Measurements from ENCODE around the gene DIPK2A. TPM values are rescaled to one million over a fixed set of nuclear protein-coding genes. Genes with fewer than 3 reads are reported as not detected.

The DIPK2A gene
- total and polyA plus RNA-seq, 2 of the 13 experiments (the other 11 are each of a cell fraction or from before 2014, with no cell fraction given) = 5.8 to 8.0 TPM

- TF ChIP-seq NRL (CRISPR knock-in tag; IDR thresholded peaks at IDR 0.05; ENCODE audit: borderline replicate concordance) (no peak), ZNF557 (CRISPR knock-in tag; IDR thresholded peaks at IDR 0.05) (no peak), MYNN (CRISPR knock-in tag; IDR thresholded peaks at IDR 0.05; ENCODE audit: low read depth) (no peak), REPIN1 (CRISPR knock-in tag; IDR thresholded peaks at IDR 0.05; ENCODE audit: borderline replicate concordance, low read depth) (no peak), ZNF333 (CRISPR knock-in tag; IDR thresholded peaks at IDR 0.05; ENCODE audit: borderline replicate concordance) (no peak), ZNF430 (CRISPR knock-in tag; IDR thresholded peaks at IDR 0.05) (0 out of 2 replicates have a peak, but pooled peaks have one; percentile 38), ZNF326 (CRISPR knock-in tag; IDR thresholded peaks at IDR 0.05; ENCODE audit: borderline replicate concordance) (no peak), KMT2A (CRISPR knock-in tag; IDR thresholded peaks at IDR 0.05) (no peak), ZNF878 (CRISPR knock-in tag; IDR thresholded peaks at IDR 0.05) (no peak), ZBTB42 (CRISPR knock-in tag; IDR thresholded peaks at IDR 0.05) (no peak), ZNF354B (CRISPR knock-in tag; IDR thresholded peaks at IDR 0.05) (no peak), YY1 (IDR thresholded peaks at IDR 0.05; ENCODE audit: insufficient read depth, insufficient replicate concordance, low read depth, low read length) (peak; percentile 15), U2AF2 (IDR thresholded peaks at IDR 0.05; ENCODE audit: low read depth, low read length) (no peak), STAT5B (CRISPR knock-in tag; IDR thresholded peaks at IDR 0.05) (no peak), ZSCAN20 (CRISPR knock-in tag; IDR thresholded peaks at IDR 0.05; ENCODE audit: borderline replicate concordance) (no peak)
- TF ChIP-seq, protein P1, sequence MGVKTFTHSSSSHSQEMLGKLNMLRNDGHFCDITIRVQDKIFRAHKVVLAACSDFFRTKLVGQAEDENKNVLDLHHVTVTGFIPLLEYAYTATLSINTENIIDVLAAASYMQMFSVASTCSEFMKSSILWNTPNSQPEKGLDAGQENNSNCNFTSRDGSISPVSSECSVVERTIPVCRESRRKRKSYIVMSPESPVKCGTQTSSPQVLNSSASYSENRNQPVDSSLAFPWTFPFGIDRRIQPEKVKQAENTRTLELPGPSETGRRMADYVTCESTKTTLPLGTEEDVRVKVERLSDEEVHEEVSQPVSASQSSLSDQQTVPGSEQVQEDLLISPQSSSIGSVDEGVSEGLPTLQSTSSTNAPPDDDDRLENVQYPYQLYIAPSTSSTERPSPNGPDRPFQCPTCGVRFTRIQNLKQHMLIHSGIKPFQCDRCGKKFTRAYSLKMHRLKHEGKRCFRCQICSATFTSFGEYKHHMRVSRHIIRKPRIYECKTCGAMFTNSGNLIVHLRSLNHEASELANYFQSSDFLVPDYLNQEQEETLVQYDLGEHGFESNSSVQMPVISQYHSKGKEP (CRISPR knock-in tag; IDR thresholded peaks at IDR 0.05) = no peak
- TF ChIP-seq, protein P2, sequence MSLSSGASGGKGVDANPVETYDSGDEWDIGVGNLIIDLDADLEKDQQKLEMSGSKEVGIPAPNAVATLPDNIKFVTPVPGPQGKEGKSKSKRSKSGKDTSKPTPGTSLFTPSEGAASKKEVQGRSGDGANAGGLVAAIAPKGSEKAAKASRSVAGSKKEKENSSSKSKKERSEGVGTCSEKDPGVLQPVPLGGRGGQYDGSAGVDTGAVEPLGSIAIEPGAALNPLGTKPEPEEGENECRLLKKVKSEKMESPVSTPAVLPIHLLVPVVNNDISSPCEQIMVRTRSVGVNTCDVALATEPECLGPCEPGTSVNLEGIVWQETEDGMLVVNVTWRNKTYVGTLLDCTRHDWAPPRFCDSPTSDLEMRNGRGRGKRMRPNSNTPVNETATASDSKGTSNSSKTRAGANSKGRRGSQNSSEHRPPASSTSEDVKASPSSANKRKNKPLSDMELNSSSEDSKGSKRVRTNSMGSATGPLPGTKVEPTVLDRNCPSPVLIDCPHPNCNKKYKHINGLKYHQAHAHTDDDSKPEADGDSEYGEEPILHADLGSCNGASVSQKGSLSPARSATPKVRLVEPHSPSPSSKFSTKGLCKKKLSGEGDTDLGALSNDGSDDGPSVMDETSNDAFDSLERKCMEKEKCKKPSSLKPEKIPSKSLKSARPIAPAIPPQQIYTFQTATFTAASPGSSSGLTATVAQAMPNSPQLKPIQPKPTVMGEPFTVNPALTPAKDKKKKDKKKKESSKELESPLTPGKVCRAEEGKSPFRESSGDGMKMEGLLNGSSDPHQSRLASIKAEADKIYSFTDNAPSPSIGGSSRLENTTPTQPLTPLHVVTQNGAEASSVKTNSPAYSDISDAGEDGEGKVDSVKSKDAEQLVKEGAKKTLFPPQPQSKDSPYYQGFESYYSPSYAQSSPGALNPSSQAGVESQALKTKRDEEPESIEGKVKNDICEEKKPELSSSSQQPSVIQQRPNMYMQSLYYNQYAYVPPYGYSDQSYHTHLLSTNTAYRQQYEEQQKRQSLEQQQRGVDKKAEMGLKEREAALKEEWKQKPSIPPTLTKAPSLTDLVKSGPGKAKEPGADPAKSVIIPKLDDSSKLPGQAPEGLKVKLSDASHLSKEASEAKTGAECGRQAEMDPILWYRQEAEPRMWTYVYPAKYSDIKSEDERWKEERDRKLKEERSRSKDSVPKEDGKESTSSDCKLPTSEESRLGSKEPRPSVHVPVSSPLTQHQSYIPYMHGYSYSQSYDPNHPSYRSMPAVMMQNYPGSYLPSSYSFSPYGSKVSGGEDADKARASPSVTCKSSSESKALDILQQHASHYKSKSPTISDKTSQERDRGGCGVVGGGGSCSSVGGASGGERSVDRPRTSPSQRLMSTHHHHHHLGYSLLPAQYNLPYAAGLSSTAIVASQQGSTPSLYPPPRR (CRISPR knock-in tag; IDR thresholded peaks at IDR 0.05; ENCODE audit: borderline replicate concordance) = no peak
- TF ChIP-seq, protein P3, sequence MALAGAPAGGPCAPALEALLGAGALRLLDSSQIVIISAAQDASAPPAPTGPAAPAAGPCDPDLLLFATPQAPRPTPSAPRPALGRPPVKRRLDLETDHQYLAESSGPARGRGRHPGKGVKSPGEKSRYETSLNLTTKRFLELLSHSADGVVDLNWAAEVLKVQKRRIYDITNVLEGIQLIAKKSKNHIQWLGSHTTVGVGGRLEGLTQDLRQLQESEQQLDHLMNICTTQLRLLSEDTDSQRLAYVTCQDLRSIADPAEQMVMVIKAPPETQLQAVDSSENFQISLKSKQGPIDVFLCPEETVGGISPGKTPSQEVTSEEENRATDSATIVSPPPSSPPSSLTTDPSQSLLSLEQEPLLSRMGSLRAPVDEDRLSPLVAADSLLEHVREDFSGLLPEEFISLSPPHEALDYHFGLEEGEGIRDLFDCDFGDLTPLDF (CRISPR knock-in tag; IDR thresholded peaks at IDR 0.05) = no peak
- TF ChIP-seq, protein P4, sequence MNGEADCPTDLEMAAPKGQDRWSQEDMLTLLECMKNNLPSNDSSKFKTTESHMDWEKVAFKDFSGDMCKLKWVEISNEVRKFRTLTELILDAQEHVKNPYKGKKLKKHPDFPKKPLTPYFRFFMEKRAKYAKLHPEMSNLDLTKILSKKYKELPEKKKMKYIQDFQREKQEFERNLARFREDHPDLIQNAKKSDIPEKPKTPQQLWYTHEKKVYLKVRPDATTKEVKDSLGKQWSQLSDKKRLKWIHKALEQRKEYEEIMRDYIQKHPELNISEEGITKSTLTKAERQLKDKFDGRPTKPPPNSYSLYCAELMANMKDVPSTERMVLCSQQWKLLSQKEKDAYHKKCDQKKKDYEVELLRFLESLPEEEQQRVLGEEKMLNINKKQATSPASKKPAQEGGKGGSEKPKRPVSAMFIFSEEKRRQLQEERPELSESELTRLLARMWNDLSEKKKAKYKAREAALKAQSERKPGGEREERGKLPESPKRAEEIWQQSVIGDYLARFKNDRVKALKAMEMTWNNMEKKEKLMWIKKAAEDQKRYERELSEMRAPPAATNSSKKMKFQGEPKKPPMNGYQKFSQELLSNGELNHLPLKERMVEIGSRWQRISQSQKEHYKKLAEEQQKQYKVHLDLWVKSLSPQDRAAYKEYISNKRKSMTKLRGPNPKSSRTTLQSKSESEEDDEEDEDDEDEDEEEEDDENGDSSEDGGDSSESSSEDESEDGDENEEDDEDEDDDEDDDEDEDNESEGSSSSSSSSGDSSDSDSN (CRISPR knock-in tag; IDR thresholded peaks at IDR 0.05) = no peak
Observed at GRCh38 chr3:143971359-143972154, at the start of gene DIPK2A (continued).

Measured in HepG2 (cell line).